HEK293 (cell line): ENCODE measurements around the gene YBX3.

Experiments used
- CTCF ChIA-PET: fragments of 350-600 bp; formaldehyde crosslinking; extraction: SDS; loops from one replicate; lab custom pipeline; 2021; ENCODE audit warnings: antibody characterized with exemption; lab: Yijun Ruan, JAX
- POLR2A ChIA-PET: fragments of 300-600 bp; formaldehyde crosslinking; extraction: SDS; loops from one replicate; lab custom pipeline; 2020; ENCODE audit warnings: antibody characterized with exemption, inconsistent platforms; lab: Yijun Ruan, JAX
- H3K27ac ChIP-seq: fragments of 200-500 bp; sonication (Bioruptor generic); 2 replicates; pipeline ENCODE4 v1.5.1; 2014; ENCODE audit warnings: low read depth, low read length, control low read depth, inconsistent platforms; ENCODE audit errors: extremely low read depth
- H3K36me3 ChIP-seq, 2 experiments: fragments of 200-500 bp in 1 of 2; sonication (Bioruptor generic) in 1 of 2; 1 replicate in 1 of 2; 2 replicates in 1 of 2; pipeline ENCODE4 v1.5.1; 2014 to 2017; ENCODE audit warnings: inconsistent platforms in 2 of 2, low read length in 2 of 2; ENCODE audit not compliant: control insufficient read depth in 2 of 2, insufficient read depth in 1 of 2
- H3K4me1 ChIP-seq: fragments of 200-500 bp; sonication (Bioruptor generic); 2 replicates; pipeline ENCODE4 v1.5.1; 2014; ENCODE audit warnings: mild to moderate bottlenecking, low read length, inconsistent platforms; ENCODE audit not compliant: control insufficient read depth, insufficient read depth
- H3K4me3 ChIP-seq: 2 replicates; pipeline ENCODE4 v1.5.1; 2011; ENCODE audit warnings: low read depth, mild to moderate bottlenecking, control low read depth, low read length, moderate library complexity
- H3K9me3 ChIP-seq: fragments of 200-500 bp; sonication (Bioruptor generic); 2 replicates; pipeline ENCODE4 v1.5.1; 2014; ENCODE audit warnings: low read depth, low read length, inconsistent platforms; ENCODE audit not compliant: control insufficient read depth, insufficient read depth
- SALL2 ChIP-seq: fragments of 450-650 bp; formaldehyde crosslinking; IDR thresholded peaks from 2 replicates; pipeline ENCODE4 v1.5.0; 2017; ENCODE audit warnings: missing biosample characterization, mild to moderate bottlenecking, missing genetic modification characterization, borderline replicate concordance
- TRIM28 ChIP-seq: IDR thresholded peaks from 2 replicates; pipeline ENCODE4 v1.6.1; 2011; ENCODE audit warnings: low read length, control low read depth, borderline replicate concordance
- ZFP41 ChIP-seq: fragments of 450-650 bp; formaldehyde crosslinking; IDR thresholded peaks from 2 replicates; pipeline ENCODE4 v1.5.1; 2016; ENCODE audit warnings: missing biosample characterization, missing genetic modification characterization, borderline replicate concordance
- ZFP69B ChIP-seq: fragments of 450-650 bp; formaldehyde crosslinking; IDR thresholded peaks from 2 replicates; pipeline ENCODE4 v1.5.1; 2016; ENCODE audit warnings: missing biosample characterization, missing genetic modification characterization
- ZNF350 ChIP-seq: fragments of 450-650 bp; formaldehyde crosslinking; IDR thresholded peaks from 2 replicates; pipeline ENCODE4 v1.5.0; 2017; ENCODE audit warnings: missing biosample characterization, mild to moderate bottlenecking, missing genetic modification characterization
- ZNF501 ChIP-seq: fragments of 450-650 bp; formaldehyde crosslinking; IDR thresholded peaks from 2 replicates; pipeline ENCODE4 v1.5.1; 2016; ENCODE audit warnings: missing biosample characterization, missing genetic modification characterization
- ZNF654 ChIP-seq: fragments of 450-650 bp; formaldehyde crosslinking; IDR thresholded peaks from 2 replicates; pipeline ENCODE4 v1.5.1; 2016; ENCODE audit warnings: low read depth, missing biosample characterization, missing genetic modification characterization
- ZNF677 ChIP-seq: fragments of 450-650 bp; IDR thresholded peaks from 2 replicates; pipeline ENCODE4 v1.5.0; 2018; ENCODE audit warnings: missing biosample characterization, mild to moderate bottlenecking, missing genetic modification characterization, moderate library complexity
- ZNF785 ChIP-seq: fragments of 450-650 bp; formaldehyde crosslinking; IDR thresholded peaks from 2 replicates; pipeline ENCODE4 v1.5.1; 2016; ENCODE audit warnings: missing biosample characterization, missing genetic modification characterization
- ZSCAN30 ChIP-seq: fragments of 450-650 bp; IDR thresholded peaks from 2 replicates; pipeline ENCODE4 v1.5.1; 2018; ENCODE audit warnings: missing biosample characterization, mild to moderate bottlenecking, missing genetic modification characterization, moderate library complexity
- TF ChIP-seq, protein P1 (sequence below): fragments of 450-650 bp; formaldehyde crosslinking; IDR thresholded peaks from 2 replicates; pipeline ENCODE4 v1.5.1; 2016; ENCODE audit warnings: missing biosample characterization, missing genetic modification characterization, borderline replicate concordance
- TF ChIP-seq, protein P2 (sequence below): fragments of 450-650 bp; formaldehyde crosslinking; IDR thresholded peaks from 2 replicates; pipeline ENCODE4 v1.5.1; 2016; ENCODE audit warnings: missing biosample characterization, missing genetic modification characterization
- TF ChIP-seq, protein P3 (sequence below): fragments of 450-650 bp; IDR thresholded peaks from 2 replicates; pipeline ENCODE4 v1.5.1; 2018; ENCODE audit warnings: missing biosample characterization, missing genetic modification characterization
- TF ChIP-seq, protein P4 (sequence below): fragments of 450-650 bp; formaldehyde crosslinking; IDR thresholded peaks from 2 replicates; pipeline ENCODE4 v1.5.1; 2016; ENCODE audit warnings: missing biosample characterization, missing genetic modification characterization
- TF ChIP-seq, protein P5 (sequence below): fragments of 450-650 bp; formaldehyde crosslinking; IDR thresholded peaks from 2 replicates; pipeline ENCODE4 v1.5.1; 2016; ENCODE audit warnings: missing biosample characterization, missing genetic modification characterization
- TF ChIP-seq, protein P6 (sequence below): fragments of 450-650 bp; formaldehyde crosslinking; IDR thresholded peaks from 2 replicates; pipeline ENCODE4 v1.5.1; 2016; ENCODE audit warnings: missing biosample characterization, missing genetic modification characterization

Gene YBX3

GRCh38 chr12:10771132-10771733 lies 48.1 kb upstream of the YBX3 start (continued):
- TF ChIP-seq, protein P1, sequence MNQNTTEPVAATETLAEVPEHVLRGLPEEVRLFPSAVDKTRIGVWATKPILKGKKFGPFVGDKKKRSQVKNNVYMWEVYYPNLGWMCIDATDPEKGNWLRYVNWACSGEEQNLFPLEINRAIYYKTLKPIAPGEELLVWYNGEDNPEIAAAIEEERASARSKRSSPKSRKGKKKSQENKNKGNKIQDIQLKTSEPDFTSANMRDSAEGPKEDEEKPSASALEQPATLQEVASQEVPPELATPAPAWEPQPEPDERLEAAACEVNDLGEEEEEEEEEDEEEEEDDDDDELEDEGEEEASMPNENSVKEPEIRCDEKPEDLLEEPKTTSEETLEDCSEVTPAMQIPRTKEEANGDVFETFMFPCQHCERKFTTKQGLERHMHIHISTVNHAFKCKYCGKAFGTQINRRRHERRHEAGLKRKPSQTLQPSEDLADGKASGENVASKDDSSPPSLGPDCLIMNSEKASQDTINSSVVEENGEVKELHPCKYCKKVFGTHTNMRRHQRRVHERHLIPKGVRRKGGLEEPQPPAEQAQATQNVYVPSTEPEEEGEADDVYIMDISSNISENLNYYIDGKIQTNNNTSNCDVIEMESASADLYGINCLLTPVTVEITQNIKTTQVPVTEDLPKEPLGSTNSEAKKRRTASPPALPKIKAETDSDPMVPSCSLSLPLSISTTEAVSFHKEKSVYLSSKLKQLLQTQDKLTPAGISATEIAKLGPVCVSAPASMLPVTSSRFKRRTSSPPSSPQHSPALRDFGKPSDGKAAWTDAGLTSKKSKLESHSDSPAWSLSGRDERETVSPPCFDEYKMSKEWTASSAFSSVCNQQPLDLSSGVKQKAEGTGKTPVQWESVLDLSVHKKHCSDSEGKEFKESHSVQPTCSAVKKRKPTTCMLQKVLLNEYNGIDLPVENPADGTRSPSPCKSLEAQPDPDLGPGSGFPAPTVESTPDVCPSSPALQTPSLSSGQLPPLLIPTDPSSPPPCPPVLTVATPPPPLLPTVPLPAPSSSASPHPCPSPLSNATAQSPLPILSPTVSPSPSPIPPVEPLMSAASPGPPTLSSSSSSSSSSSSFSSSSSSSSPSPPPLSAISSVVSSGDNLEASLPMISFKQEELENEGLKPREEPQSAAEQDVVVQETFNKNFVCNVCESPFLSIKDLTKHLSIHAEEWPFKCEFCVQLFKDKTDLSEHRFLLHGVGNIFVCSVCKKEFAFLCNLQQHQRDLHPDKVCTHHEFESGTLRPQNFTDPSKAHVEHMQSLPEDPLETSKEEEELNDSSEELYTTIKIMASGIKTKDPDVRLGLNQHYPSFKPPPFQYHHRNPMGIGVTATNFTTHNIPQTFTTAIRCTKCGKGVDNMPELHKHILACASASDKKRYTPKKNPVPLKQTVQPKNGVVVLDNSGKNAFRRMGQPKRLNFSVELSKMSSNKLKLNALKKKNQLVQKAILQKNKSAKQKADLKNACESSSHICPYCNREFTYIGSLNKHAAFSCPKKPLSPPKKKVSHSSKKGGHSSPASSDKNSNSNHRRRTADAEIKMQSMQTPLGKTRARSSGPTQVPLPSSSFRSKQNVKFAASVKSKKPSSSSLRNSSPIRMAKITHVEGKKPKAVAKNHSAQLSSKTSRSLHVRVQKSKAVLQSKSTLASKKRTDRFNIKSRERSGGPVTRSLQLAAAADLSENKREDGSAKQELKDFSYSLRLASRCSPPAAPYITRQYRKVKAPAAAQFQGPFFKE (tag by site-specific recombination), result no peak
- TF ChIP-seq ZNF501 (tag by site-specific recombination), result no peak
- TF ChIP-seq ZNF654, result peak; percentile 76
- TF ChIP-seq, protein P2, sequence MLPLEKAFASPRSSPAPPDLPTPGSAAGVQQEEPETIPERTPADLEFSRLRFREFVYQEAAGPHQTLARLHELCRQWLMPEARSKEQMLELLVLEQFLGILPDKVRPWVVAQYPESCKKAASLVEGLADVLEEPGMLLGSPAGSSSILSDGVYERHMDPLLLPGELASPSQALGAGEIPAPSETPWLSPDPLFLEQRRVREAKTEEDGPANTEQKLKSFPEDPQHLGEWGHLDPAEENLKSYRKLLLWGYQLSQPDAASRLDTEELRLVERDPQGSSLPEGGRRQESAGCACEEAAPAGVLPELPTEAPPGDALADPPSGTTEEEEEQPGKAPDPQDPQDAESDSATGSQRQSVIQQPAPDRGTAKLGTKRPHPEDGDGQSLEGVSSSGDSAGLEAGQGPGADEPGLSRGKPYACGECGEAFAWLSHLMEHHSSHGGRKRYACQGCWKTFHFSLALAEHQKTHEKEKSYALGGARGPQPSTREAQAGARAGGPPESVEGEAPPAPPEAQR (tag by site-specific recombination), result no peak
- no peak for TF ChIP-seq TRIM28
- TF ChIP-seq ZFP41 (tag by site-specific recombination), result no peak
- no peak for TF ChIP-seq ZFP69B
- TF ChIP-seq ZNF350 (tag by site-specific recombination), result no peak

DNA sequence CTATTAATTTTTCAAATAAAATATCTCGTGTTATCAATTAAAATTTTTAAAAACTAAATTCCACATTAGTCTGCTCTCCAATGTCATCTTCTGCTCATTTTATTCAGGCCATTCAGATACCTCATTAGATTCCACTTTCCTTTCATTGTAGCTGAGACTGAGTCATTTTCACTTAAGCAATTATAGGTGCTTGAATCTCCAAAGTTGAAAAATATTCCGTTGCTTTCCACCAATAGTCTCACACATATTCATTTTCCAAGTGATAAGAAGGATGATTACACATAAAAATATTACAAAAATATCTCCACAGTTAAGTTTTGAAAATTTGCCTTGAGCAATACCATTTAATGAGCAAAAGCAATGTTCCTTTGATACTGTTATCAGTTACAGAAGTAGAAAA lies 36.5 kb upstream of the YBX3 start:
- H3K4me3 ChIP-seq, result no peak overlapping the region
- CTCF ChIA-PET, result interaction anchor here (1.0 to 1.3 kb wide), 2 partner anchors 9 to 440 kb away, joined by 3 read pairs; no protein-coding TSS in a partner anchor
- no peaks in the 10 kb centered on the region for H3K9me3 ChIP-seq
- H3K36me3 ChIP-seq, result no peaks in the 10 kb centered on the region
- TF ChIP-seq ZSCAN30 (tag by site-specific recombination), result no peak
- no peak for TF ChIP-seq ZNF677
- TF ChIP-seq, protein P3, sequence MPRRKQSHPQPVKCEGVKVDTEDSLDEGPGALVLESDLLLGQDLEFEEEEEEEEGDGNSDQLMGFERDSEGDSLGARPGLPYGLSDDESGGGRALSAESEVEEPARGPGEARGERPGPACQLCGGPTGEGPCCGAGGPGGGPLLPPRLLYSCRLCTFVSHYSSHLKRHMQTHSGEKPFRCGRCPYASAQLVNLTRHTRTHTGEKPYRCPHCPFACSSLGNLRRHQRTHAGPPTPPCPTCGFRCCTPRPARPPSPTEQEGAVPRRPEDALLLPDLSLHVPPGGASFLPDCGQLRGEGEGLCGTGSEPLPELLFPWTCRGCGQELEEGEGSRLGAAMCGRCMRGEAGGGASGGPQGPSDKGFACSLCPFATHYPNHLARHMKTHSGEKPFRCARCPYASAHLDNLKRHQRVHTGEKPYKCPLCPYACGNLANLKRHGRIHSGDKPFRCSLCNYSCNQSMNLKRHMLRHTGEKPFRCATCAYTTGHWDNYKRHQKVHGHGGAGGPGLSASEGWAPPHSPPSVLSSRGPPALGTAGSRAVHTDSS (tag by site-specific recombination), result no peak
- no peak for TF ChIP-seq ZNF785 (tag by site-specific recombination)
- no peak for TF ChIP-seq SALL2 (tag by site-specific recombination)
- TF ChIP-seq, protein P4, sequence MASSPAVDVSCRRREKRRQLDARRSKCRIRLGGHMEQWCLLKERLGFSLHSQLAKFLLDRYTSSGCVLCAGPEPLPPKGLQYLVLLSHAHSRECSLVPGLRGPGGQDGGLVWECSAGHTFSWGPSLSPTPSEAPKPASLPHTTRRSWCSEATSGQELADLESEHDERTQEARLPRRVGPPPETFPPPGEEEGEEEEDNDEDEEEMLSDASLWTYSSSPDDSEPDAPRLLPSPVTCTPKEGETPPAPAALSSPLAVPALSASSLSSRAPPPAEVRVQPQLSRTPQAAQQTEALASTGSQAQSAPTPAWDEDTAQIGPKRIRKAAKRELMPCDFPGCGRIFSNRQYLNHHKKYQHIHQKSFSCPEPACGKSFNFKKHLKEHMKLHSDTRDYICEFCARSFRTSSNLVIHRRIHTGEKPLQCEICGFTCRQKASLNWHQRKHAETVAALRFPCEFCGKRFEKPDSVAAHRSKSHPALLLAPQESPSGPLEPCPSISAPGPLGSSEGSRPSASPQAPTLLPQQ (tag by site-specific recombination), result no peak
- TF ChIP-seq, protein P5, sequence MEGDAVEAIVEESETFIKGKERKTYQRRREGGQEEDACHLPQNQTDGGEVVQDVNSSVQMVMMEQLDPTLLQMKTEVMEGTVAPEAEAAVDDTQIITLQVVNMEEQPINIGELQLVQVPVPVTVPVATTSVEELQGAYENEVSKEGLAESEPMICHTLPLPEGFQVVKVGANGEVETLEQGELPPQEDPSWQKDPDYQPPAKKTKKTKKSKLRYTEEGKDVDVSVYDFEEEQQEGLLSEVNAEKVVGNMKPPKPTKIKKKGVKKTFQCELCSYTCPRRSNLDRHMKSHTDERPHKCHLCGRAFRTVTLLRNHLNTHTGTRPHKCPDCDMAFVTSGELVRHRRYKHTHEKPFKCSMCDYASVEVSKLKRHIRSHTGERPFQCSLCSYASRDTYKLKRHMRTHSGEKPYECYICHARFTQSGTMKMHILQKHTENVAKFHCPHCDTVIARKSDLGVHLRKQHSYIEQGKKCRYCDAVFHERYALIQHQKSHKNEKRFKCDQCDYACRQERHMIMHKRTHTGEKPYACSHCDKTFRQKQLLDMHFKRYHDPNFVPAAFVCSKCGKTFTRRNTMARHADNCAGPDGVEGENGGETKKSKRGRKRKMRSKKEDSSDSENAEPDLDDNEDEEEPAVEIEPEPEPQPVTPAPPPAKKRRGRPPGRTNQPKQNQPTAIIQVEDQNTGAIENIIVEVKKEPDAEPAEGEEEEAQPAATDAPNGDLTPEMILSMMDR (tag by site-specific recombination), result no peak
- TF ChIP-seq, protein P6, sequence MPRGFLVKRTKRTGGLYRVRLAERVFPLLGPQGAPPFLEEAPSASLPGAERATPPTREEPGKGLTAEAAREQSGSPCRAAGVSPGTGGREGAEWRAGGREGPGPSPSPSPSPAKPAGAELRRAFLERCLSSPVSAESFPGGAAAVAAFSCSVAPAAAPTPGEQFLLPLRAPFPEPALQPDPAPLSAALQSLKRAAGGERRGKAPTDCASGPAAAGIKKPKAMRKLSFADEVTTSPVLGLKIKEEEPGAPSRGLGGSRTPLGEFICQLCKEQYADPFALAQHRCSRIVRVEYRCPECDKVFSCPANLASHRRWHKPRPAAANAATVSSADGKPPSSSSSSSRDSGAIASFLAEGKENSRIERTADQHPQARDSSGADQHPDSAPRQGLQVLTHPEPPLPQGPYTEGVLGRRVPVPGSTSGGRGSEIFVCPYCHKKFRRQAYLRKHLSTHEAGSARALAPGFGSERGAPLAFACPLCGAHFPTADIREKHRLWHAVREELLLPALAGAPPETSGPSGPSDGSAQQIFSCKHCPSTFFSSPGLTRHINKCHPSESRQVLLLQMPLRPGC (tag by site-specific recombination), result no peak
- H3K27ac ChIP-seq, result no peak overlapping the region
- no peaks in the 10 kb centered on the region for H3K4me1 ChIP-seq
- POLR2A ChIA-PET, result no interaction called here
